Measurements from ENCODE around the gene SERTAD3.

DNA sequence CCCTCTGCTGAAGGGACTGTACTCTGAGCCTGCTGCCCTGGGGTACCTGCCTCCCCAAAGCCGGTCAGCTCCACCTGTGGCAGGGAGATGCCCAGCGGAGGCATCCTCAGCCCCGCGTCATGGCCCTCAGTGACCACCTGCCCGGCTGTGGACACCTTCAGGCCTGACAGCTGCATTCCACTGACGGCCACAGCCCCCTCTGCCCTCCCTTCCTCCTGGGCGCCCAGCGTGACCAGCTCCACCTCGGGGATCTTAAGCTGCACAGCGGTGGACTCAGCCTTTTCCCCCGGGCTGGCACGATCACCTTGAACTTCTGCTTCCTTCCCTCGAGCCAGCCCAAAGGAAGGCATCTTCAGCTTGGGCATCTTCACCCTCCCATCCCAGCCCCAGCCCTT lies 49.3 kb downstream of the SERTAD3 start:
- TF ChIP-seq POLR2A (IDR thresholded peaks at IDR 0.05; ENCODE audit: low read length), result no peak
- TF ChIP-seq GATA1 (IDR thresholded peaks at IDR 0.05; ENCODE audit: low read depth, low read length), result no peak
